GM23338 (cell line): ENCODE results near the gene FAM81B. TPM values are rescaled to one million over a fixed set of nuclear protein-coding genes. Genes with fewer than 3 reads are reported as not detected.

Experiments
- ATAC-seq: fragments of 200-7000 bp; cut with Tn5 transposase; 3 replicates; pipeline ENCODE4 v1.9.1; 2020
- DNase-seq: peaks from one replicate; pipeline ENCODE4 v3.0.0-alpha.2; 2015; ENCODE audit warnings: low spot score
- H2AFZ ChIP-seq: fragments of 200-600 bp; sonication (generic); 2 replicates; pipeline ENCODE4 v1.8.0; 2016; ENCODE audit warnings: antibody characterized with exemption, mild to moderate bottlenecking, moderate library complexity
- H3F3A ChIP-seq: fragments of 200-600 bp; sonication (generic); replicated peaks from 2 replicates; pipeline ENCODE4 v1.8.0; 2017; ENCODE audit warnings: antibody characterized with exemption, mixed run types, low read depth
- H3K27ac ChIP-seq: fragments of 200-600 bp; sonication (generic); 2 replicates; pipeline ENCODE4 v1.6.1; 2016; ENCODE audit warnings: low read depth
- H3K27me3 ChIP-seq: fragments of 200-600 bp; sonication (generic); 2 replicates; pipeline ENCODE4 v1.8.0; 2016; ENCODE audit warnings: mild to moderate bottlenecking, mixed run types, moderate library complexity; ENCODE audit not compliant: insufficient read depth
- H3K36me3 ChIP-seq: fragments of 200-600 bp; sonication (generic); 2 replicates; pipeline ENCODE4 v1.8.0; 2016; ENCODE audit warnings: mild to moderate bottlenecking; ENCODE audit not compliant: insufficient read depth
- H3K4me1 ChIP-seq: fragments of 200-600 bp; sonication (generic); 2 replicates; pipeline ENCODE4 v1.8.0; 2016; ENCODE audit warnings: mild to moderate bottlenecking, moderate library complexity; ENCODE audit not compliant: insufficient read depth
- H3K4me2 ChIP-seq: fragments of 200-600 bp; sonication (generic); 2 replicates; pipeline ENCODE4 v1.7.1; 2017; ENCODE audit warnings: mixed run types
- H3K4me3 ChIP-seq: fragments of 200-600 bp; sonication (generic); 2 replicates; pipeline ENCODE4 v1.6.1; 2016; ENCODE audit warnings: mixed run types
- H3K79me2 ChIP-seq: fragments of 200-600 bp; sonication (generic); replicated peaks from 2 replicates; pipeline ENCODE4 v1.8.0; 2017; ENCODE audit warnings: mild to moderate bottlenecking; ENCODE audit not compliant: insufficient read depth
- H3K9me2 ChIP-seq: fragments of 200-600 bp; sonication (generic); 2 replicates; pipeline ENCODE4 v1.8.0; 2017; ENCODE audit not compliant: insufficient read depth
- H4K20me1 ChIP-seq: fragments of 200-600 bp; sonication (generic); replicated peaks from 2 replicates; pipeline ENCODE4 v1.8.0; 2017; ENCODE audit warnings: mild to moderate bottlenecking; ENCODE audit not compliant: insufficient read depth
- H3K27ac Mint-ChIP-seq: 2 replicates; pipeline ENCODE4 v1.8.0; 2020; ENCODE audit warnings: inconsistent platforms, mild to moderate bottlenecking, moderate library complexity, mixed read lengths
- H3K27me3 Mint-ChIP-seq: 3 replicates; pipeline ENCODE4 v1.8.0; 2022; ENCODE audit warnings: low read depth, mild to moderate bottlenecking, moderate library complexity, mixed read lengths, inconsistent platforms; ENCODE audit not compliant: insufficient read depth, poor library complexity
- H3K36me3 Mint-ChIP-seq: 3 replicates; pipeline ENCODE4 v1.8.0; 2021; ENCODE audit warnings: low read depth, mild to moderate bottlenecking, inconsistent platforms, moderate library complexity, mixed read lengths
- H3K4me1 Mint-ChIP-seq: 3 replicates; pipeline ENCODE4 v1.8.0; 2020; ENCODE audit warnings: mild to moderate bottlenecking, inconsistent platforms, mixed read lengths
- H3K4me3 Mint-ChIP-seq: 3 replicates; pipeline ENCODE4 v1.8.0; 2021; ENCODE audit warnings: moderate library complexity, mild to moderate bottlenecking, inconsistent platforms, mixed read lengths
- H3K9me3 Mint-ChIP-seq: 3 replicates; pipeline ENCODE4 v1.8.0; 2020; ENCODE audit warnings: moderate library complexity, mild to moderate bottlenecking, inconsistent platforms, mixed read lengths
- CTCF ChIP-seq, 2 experiments: fragments of 200-600 bp in 1 of 2; sonication (generic) in 1 of 2; conservative IDR thresholded peaks; 2 replicates each; pipeline versions ENCODE4 v1.5.1 to v1.6.1; 2016 to 2017; ENCODE audit warnings: antibody characterized with exemption in 2 of 2, low read depth in 2 of 2, mild to moderate bottlenecking in 2 of 2, moderate library complexity in 1 of 2
- EZH2phosphoT487 ChIP-seq: fragments of 200-600 bp; sonication (generic); IDR thresholded peaks from one replicate; pipeline ENCODE4 v1.8.1; 2018; ENCODE audit warnings: antibody characterized with exemption; ENCODE audit not compliant: unreplicated experiment
- POLR2AphosphoS5 ChIP-seq: IDR thresholded peaks from 2 replicates; pipeline ENCODE4 v1.6.1; 2016; ENCODE audit warnings: antibody characterized with exemption, low read depth
- REST ChIP-seq: IDR thresholded peaks from one replicate; pipeline ENCODE4 v1.6.1; 2018; ENCODE audit warnings: antibody characterized with exemption; ENCODE audit not compliant: unreplicated experiment
- ZNF331 ChIP-seq: fragments of 250-450 bp; sonication (Bioruptor Pico); IDR thresholded peaks from 2 replicates; pipeline ENCODE4 v1.5.0; 2020; ENCODE audit warnings: low read depth, mild to moderate bottlenecking, moderate library complexity
- ZNF462 ChIP-seq: fragments of 250-450 bp; sonication (Bioruptor Pico); IDR thresholded peaks from 2 replicates; pipeline ENCODE4 v1.5.0; 2020; ENCODE audit warnings: mild to moderate bottlenecking, moderate library complexity
- polyA plus RNA-seq: library from polyadenylated mRNA; unstranded; fragments of >200 nt; fragmentation: Nextera tagmentation; extraction: Ambion mirVana; gene quantifications from 2 replicates; pipeline ENCODE4 v1.2.1, GENCODE V29; 2016
- total RNA-seq: library from RNA; depleted of rRNA; stranded (reverse); fragments of >200 nt; shearing (Covaris generic); gene quantifications from 2 replicates; pipeline ENCODE4 v1.2.3, GENCODE V29; 2014

Gene FAM81B
- total and polyA plus RNA-seq, 2 experiments from 2014 or later, result 0.40 TPM; not detected in 1

- Mint-ChIP-seq H3K9me3 (no peaks in the 10 kb centered on the region; the same call in 2 of the 3 replicates), H3K4me1 (no peaks in the 10 kb centered on the region), H3K4me3 (no peak overlapping the region), H3K27ac (no peak overlapping the region; the same call in 1 of the 2 replicates), H3K36me3 (no peaks in the 10 kb centered on the region; the same call in 2 of the 3 replicates), H3K27me3 (peaks cover 2% of the 10 kb centered on the region)
- H3K4me3 ChIP-seq, result no peak overlapping the region
- no peaks in the 10 kb centered on the region for H3K27me3 ChIP-seq
- H3F3A ChIP-seq, result no peaks in the 10 kb centered on the region
- no peak for ATAC-seq
- no peak overlapping the region for H3K4me2 ChIP-seq
- H3K9me2 ChIP-seq, result peaks cover 12% of the 10 kb centered on the region
- 0 out of 2 replicates have a peak overlapping the region, but pooled peaks have one; percentile 54 for H2AFZ ChIP-seq
- H3K4me1 ChIP-seq, result no peaks in the 10 kb centered on the region
- no peaks in the 10 kb centered on the region for H4K20me1 ChIP-seq
- DNase-seq, result no peak
- TF ChIP-seq ZNF331 (CRISPR knock-in tag) (no peak), EZH2phosphoT487 (no peak), POLR2AphosphoS5 (no peak), CTCF (conservative IDR thresholded peaks at IDR 0.05; ENCODE audit: low read depth in 2 of 2) (no peak), REST (no peak), ZNF462 (CRISPR knock-in tag) (no peak)
- no peaks in the 10 kb centered on the region for H3K36me3 ChIP-seq
- no peaks in the 10 kb centered on the region for H3K79me2 ChIP-seq
- no peak overlapping the region for H3K27ac ChIP-seq
Observed at GRCh38 chr5:95410279-95410678, 19.1 kb downstream of the FAM81B start.
